Activated CD4-positive, alpha-beta T cell treated with anti-CD3 and anti-CD28 coated beads, Interleukin-2, amount 10 ng/mL, durations not matched to agents 7 days and 5 days (primary cell): ENCODE data around the gene TCF25. TPM values are rescaled to one million over a fixed set of nuclear protein-coding genes. Genes with fewer than 3 reads are reported as not detected.
A peak's percentile ranks its signal among the peaks of the same experiment; 100 is the strongest.
"Not testable (repeated sequence)": the region's sequence is repeated elsewhere in the genome, so short reads cannot be mapped to it uniquely, and the experiment has no call there.

ENCODE experiments used
- CTCF ChIA-PET: fragments of 350-600 bp; sonication (Branson Sonifier 250); formaldehyde crosslinking; loops from one replicate; lab custom pipeline; 2021; ENCODE audit warnings: antibody characterized with exemption; lab: Charles Lee
- POLR2A ChIA-PET: fragments of 350-600 bp; sonication (Branson Sonifier 250); formaldehyde crosslinking; loops from one replicate; lab custom pipeline; 2021; ENCODE audit warnings: antibody characterized with exemption; lab: Charles Lee
- DNase-seq: peaks from one replicate; pipeline ENCODE4 v3.0.0-alpha.2; 2020
- H3K27ac Mint-ChIP-seq: one replicate; pipeline ENCODE4 v1.8.0; 2021; ENCODE audit warnings: mild to moderate bottlenecking, moderate library complexity, mixed read lengths
- H3K27me3 Mint-ChIP-seq: one replicate; pipeline ENCODE4 v1.8.0; 2021; ENCODE audit warnings: mixed read lengths
- H3K36me3 Mint-ChIP-seq: one replicate; pipeline ENCODE4 v1.8.0; 2021; ENCODE audit warnings: low read depth, mixed read lengths
- H3K4me1 Mint-ChIP-seq: one replicate; pipeline ENCODE4 v1.8.0; 2021; ENCODE audit warnings: mixed read lengths
- H3K4me3 Mint-ChIP-seq: one replicate; pipeline ENCODE4 v1.8.0; 2021; ENCODE audit warnings: mild to moderate bottlenecking, moderate library complexity, mixed read lengths
- H3K9me3 Mint-ChIP-seq: one replicate; pipeline ENCODE4 v1.8.0; 2021; ENCODE audit warnings: mixed read lengths
- total RNA-seq, 2 experiments: library from RNA; stranded (reverse); gene quantifications; one replicate each; pipeline ENCODE4 v1.2.3, GENCODE V29; 2021

The TCF25 gene
- total RNA-seq, 2 experiments from 2014 or later = 148 to 168 TPM

DNA sequence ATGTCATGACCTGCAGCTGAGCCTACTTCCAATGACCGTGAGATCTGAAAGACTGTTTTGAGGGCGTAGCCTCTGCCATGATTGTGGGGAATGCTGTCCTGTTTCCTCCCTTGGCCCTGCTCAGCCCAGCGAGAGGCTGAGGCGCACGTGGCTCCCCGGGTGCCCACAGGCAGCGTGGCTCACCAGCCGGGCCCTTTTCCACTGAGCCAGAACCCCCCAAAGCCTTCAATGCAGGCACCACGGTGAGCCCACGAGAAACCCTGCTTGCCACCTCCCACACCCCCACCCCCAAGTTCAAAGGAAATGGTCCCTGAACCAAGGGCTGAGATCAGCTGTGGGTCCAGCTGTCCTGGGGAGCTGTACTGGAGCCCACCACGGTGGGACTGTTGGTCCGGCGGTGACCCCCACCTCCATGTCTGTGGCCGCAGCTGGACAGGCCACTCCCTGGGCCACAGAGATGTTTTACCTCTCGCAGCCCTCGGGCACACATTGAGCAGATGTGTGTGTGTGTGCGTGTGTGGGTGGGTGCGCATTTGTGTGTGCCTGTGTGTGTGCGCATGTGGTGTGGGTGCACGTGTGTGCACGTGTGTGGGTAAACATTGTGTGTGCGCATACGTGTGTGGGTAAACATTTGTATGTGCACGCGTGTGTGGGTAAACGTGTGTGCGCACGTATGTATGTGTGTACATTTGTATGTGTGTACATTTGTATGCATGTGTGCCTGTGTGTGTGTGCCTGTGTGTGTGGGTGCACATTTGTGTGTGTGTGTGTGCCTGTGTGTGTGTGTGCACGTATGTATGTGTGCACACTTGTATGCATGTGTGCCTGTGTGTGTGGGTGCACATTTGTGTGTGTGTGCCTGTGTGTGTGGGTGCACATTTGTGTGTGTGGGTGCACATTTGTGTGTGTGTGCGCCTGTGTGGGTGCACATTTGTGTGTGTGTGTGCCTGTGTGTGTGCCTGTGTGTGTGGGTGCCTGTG, 40.3 kb downstream of the TCF25 start:
- ChIA-PET POLR2A (no interaction called here), CTCF (interaction anchor here (0.6 to 1.0 kb wide), 2 partner anchors 11 to 35 kb away, joined by 3 to 4 read pairs; no protein-coding TSS in a partner anchor)
- DNase-seq = no peak
- Mint-ChIP-seq H3K27ac (no peak overlapping the region), H3K9me3 (no peaks in the 10 kb centered on the region), H3K4me3 (no peak overlapping the region), H3K36me3 (peaks cover 25% of the 10 kb centered on the region), H3K27me3 (peaks cover 4% of the 10 kb centered on the region), H3K4me1 (peaks cover 19% of the 10 kb centered on the region)

GRCh38 chr16:89914642-89915285, 41.4 kb downstream of the TCF25 start:
- H3K4me3 Mint-ChIP-seq, H3K9me3 Mint-ChIP-seq, DNase-seq, POLR2A ChIA-PET, H3K27ac Mint-ChIP-seq, CTCF ChIA-PET: not testable (repeated sequence)
- peaks cover 11% of the 10 kb centered on the region for H3K27me3 Mint-ChIP-seq
- H3K4me1 Mint-ChIP-seq = peaks cover 26% of the 10 kb centered on the region
- H3K36me3 Mint-ChIP-seq = peaks cover 19% of the 10 kb centered on the region

GRCh38 chr16:89915303-89916232, 42.2 kb downstream of the TCF25 start:
- DNase-seq = no peak
- H3K36me3 Mint-ChIP-seq = peaks cover 14% of the 10 kb centered on the region
- peaks cover 28% of the 10 kb centered on the region for H3K4me1 Mint-ChIP-seq
- CTCF ChIA-PET = no interaction called here
- peaks cover 19% of the 10 kb centered on the region for H3K27me3 Mint-ChIP-seq
- no peak overlapping the region for H3K4me3 Mint-ChIP-seq
- no peaks in the 10 kb centered on the region for H3K9me3 Mint-ChIP-seq
- H3K27ac Mint-ChIP-seq = peak overlapping the region; percentile 19
- POLR2A ChIA-PET = interaction anchor here (0.7 kb wide), 1 partner anchor 1438 kb away, joined by 3 read pairs; no protein-coding TSS in a partner anchor

DNA sequence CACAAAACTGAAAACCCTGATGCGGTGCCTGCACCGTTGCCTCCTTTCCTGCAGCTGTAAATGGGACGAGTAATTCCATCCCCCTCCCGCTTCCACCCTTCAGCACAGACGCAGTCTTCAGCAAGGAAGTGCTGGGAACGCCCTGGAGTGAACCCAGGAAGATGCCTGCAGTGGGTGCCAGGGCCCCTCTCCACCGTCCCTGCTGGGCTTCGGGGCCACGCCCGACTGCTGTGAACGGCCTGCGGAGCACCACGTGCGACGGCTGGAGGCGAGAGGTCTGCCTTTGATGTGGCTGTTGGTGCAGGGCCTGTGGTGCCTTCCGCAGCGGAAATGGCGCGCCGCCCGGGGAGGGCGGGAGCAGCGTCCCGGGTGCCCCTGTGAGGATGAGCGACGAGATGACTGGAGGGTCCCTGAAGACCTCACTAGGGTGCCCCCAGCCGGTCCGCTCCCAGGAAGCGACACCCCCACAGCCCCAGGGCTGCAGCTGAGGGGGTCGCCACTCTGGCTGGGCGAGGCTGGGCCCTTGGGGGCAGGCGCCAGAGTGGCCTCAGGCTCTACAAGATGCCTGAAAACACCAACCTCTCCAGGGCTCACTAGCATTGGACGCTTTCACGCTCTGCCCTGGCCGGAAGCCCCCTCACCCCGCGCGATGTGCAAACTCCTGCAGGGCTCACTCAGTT, 44.5 kb downstream of the TCF25 start:
- peaks cover 49% of the 10 kb centered on the region for H3K4me1 Mint-ChIP-seq
- POLR2A ChIA-PET = no interaction called here
- peak overlapping the region; percentile 66 for H3K4me3 Mint-ChIP-seq
- H3K27me3 Mint-ChIP-seq = peaks cover 38% of the 10 kb centered on the region
- peak overlapping the region; percentile 83 for H3K27ac Mint-ChIP-seq
- H3K36me3 Mint-ChIP-seq = peaks cover 10% of the 10 kb centered on the region
- peak; percentile 91 for DNase-seq
- no peaks in the 10 kb centered on the region for H3K9me3 Mint-ChIP-seq
- CTCF ChIA-PET = interaction anchor here (0.6 to 3.1 kb wide), 6 partner anchors 10 to 217 kb away, joined by 3 to 11 read pairs (median 4); partner anchors contain the start of gene DEF8

DNA sequence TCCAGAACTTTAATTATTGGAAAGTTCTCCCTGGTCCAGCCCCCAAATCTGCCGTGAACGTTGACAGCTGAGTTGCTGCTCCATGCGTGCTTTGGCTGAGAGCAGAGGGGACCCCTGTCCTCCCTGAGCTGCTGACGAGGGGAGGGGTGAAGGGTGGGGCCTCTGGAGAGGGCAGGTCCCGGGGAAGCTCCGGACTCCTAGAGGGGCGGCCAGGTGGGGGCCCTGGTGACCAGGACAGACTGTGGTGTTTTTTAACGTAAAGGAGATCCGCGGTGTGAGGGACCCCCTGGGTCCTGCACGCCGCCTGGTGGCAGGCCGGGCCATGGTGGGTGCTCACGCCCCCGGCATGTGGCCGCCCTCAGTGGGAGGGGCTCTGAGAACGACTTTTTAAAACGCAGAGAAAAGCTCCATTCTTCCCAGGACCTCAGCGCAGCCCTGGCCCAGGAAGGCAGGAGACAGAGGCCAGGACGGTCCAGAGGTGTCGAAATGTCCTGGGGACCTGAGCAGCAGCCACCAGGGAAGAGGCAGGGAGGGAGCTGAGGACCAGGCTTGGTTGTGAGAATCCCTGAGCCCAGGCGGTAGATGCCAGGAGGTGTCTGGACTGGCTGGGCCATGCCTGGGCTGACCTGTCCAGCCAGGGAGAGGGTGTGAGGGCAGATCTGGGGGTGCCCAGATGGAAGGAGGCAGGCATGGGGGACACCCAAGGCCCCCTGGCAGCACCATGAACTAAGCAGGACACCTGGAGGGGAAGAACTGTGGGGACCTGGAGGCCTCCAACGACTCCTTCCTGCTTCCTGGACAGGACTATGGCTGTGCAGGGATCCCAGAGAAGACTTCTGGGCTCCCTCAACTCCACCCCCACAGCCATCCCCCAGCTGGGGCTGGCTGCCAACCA, 45.3 kb downstream of the TCF25 start, which contains the start of gene MC1R:
MC1R (plus strand) TSS at position 410 of the 895 bp plus-strand sequence; CDS start at position 807, 397 bp downstream.
- POLR2A ChIA-PET = no interaction called here
- Mint-ChIP-seq H3K27me3 (peaks cover 38% of the 10 kb centered on the region), H3K27ac (peak within 1 kb of the TSS; percentile 83), H3K9me3 (no peaks in the 10 kb centered on the region), H3K36me3 (peaks cover 4% of the 10 kb centered on the region), H3K4me3 (peak within 1 kb of the TSS; percentile 66), H3K4me1 (peaks cover 49% of the 10 kb centered on the region)
- no peak for DNase-seq
- CTCF ChIA-PET = interaction anchor here (0.6 to 3.1 kb wide), 7 partner anchors 8 to 218 kb away, joined by 3 to 11 read pairs (median 5); partner anchors contain the start of gene DEF8

DNA sequence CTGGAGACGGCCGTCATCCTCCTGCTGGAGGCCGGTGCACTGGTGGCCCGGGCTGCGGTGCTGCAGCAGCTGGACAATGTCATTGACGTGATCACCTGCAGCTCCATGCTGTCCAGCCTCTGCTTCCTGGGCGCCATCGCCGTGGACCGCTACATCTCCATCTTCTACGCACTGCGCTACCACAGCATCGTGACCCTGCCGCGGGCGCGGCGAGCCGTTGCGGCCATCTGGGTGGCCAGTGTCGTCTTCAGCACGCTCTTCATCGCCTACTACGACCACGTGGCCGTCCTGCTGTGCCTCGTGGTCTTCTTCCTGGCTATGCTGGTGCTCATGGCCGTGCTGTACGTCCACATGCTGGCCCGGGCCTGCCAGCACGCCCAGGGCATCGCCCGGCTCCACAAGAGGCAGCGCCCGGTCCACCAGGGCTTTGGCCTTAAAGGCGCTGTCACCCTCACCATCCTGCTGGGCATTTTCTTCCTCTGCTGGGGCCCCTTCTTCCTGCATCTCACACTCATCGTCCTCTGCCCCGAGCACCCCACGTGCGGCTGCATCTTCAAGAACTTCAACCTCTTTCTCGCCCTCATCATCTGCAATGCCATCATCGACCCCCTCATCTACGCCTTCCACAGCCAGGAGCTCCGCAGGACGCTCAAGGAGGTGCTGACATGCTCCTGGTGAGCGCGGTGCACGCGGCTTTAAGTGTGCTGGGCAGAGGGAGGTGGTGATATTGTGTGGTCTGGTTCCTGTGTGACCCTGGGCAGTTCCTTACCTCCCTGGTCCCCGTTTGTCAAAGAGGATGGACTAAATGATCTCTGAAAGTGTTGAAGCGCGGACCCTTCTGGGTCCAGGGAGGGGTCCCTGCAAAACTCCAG, 46.4 kb downstream of the TCF25 start:
- POLR2A ChIA-PET = no interaction called here
- H3K9me3 Mint-ChIP-seq = no peaks in the 10 kb centered on the region
- H3K27ac Mint-ChIP-seq = peak overlapping the region; percentile 65
- H3K4me1 Mint-ChIP-seq = peaks cover 51% of the 10 kb centered on the region
- no peak for DNase-seq
- H3K36me3 Mint-ChIP-seq = no peaks in the 10 kb centered on the region
- H3K27me3 Mint-ChIP-seq = peaks cover 43% of the 10 kb centered on the region
- peak overlapping the region; percentile 43 for H3K4me3 Mint-ChIP-seq
- CTCF ChIA-PET = interaction anchor here (1.0 to 4.0 kb wide), 4 partner anchors 9 to 219 kb away, joined by 4 to 18 read pairs (median 6); partner anchors contain the start of gene DEF8

DNA sequence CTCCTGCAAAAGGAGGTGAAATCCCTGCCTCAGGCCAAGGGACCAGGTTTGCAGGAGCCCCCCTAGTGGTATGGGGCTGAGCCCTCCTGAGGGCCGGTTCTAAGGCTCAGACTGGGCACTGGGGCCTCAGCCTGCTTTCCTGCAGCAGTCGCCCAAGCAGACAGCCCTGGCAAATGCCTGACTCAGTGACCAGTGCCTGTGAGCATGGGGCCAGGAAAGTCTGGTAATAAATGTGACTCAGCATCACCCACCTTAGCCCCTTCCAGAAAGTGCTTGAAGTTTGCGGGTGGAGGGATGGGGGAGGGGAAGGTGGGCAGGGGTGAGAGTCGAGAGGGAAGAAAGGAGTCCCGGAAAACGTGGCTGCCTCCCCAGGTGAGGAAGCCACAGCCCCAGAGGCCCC, 47.3 kb downstream of the TCF25 start:
- ChIA-PET POLR2A (no interaction called here), CTCF (interaction anchor here (1.7 to 4.0 kb wide), 2 partner anchors 11 to 220 kb away, joined by 5 to 18 read pairs; no protein-coding TSS in a partner anchor)
- Mint-ChIP-seq H3K9me3 (no peaks in the 10 kb centered on the region), H3K4me3 (no peak overlapping the region), H3K27ac (peak overlapping the region; percentile 57), H3K27me3 (peaks cover 50% of the 10 kb centered on the region), H3K36me3 (no peaks in the 10 kb centered on the region), H3K4me1 (peaks cover 55% of the 10 kb centered on the region)
- no peak for DNase-seq

DNA sequence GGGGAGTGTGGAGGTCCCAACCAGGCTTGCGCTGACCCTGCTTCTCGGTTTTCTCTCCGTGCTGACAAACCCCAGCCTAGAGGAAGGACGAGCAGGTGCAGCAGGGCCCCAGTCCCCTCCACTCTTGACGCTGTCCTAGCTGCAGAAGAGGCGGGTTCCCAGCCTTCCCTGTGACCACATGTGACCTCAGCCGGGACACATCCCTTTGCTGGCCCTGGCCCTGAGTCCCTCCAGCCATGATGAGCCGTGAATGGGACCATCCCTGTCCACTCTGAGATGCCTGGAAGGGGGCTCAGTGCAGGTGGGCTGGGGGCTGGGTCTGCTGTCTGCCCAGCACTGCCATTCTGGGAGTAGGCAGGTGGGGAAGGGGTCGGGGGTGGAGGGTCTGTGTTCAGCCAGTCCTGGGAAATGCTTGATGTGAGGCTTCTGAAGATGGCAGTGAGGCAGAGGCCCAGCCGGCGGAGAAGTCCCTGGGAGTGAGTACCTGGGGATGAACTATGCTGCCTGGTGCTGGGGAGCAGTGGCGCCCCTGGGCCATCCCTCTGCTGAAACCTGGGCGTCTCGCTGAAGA, 47.8 kb downstream of the TCF25 start:
- H3K9me3 Mint-ChIP-seq = no peaks in the 10 kb centered on the region
- no peak overlapping the region for H3K27ac Mint-ChIP-seq
- no peaks in the 10 kb centered on the region for H3K36me3 Mint-ChIP-seq
- peaks cover 55% of the 10 kb centered on the region for H3K4me1 Mint-ChIP-seq
- H3K27me3 Mint-ChIP-seq = peaks cover 50% of the 10 kb centered on the region
- no peak overlapping the region for H3K4me3 Mint-ChIP-seq
- CTCF ChIA-PET = interaction anchor here (1.3 to 4.0 kb wide), 2 partner anchors 11 to 221 kb away, joined by 5 to 18 read pairs; no protein-coding TSS in a partner anchor
- POLR2A ChIA-PET = interaction anchor here (0.6 kb wide), 1 partner anchor 98 kb away, joined by 3 read pairs; no protein-coding TSS in a partner anchor
- no peak for DNase-seq

DNA sequence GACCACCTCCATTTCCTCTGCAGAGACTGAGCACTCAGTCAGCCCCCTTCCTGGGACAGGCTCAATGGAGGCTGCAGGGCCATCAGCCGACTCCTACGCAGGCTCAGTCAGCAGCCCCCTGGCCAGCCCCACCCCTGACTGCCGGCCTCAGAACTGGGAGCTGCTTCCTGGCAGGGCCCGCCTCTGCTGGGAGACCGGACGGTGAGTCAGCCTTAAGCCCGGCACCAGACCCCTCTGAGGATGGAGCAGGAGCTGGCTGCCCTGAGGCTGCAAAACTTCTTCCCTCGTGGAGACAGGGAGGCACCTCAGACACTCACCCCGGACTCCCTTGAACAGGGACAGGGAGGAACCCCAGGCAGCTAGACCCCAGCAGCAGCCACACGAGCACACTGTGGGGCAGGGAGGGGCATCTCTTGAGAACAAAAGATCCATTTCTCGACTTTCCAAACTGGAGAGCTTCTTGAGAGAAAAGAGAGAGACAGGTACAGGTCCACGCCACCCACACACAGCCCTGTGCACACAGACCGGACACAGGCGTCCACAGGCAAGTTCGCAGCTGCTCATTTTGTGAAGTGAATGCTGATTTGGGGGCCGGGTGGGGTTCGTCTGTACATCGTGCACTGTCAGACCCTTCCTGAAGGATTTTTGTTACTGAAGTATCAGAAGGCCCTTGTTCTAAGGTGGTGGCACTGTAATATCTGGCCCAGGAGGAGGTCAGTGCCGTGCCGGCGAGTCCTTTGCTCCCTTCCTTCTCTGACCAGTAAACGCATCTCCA, 48.5 kb downstream of the TCF25 start:
- Mint-ChIP-seq H3K4me1 (peaks cover 58% of the 10 kb centered on the region), H3K27me3 (peaks cover 50% of the 10 kb centered on the region), H3K36me3 (no peaks in the 10 kb centered on the region), H3K27ac (peak overlapping the region; percentile 5), H3K4me3 (peak overlapping the region; percentile 63), H3K9me3 (no peaks in the 10 kb centered on the region)
- no peak for DNase-seq
- ChIA-PET POLR2A (interaction anchor here (0.6 kb wide), 1 partner anchor 98 kb away, joined by 3 read pairs; no protein-coding TSS in a partner anchor), CTCF (interaction anchor here (0.8 to 4.0 kb wide), 4 partner anchors 12 to 222 kb away, joined by 3 to 18 read pairs (median 8); partner anchors contain the start of gene DEF8)
